Stimulated activated CD4-positive, alpha-beta T cell treated with anti-CD3 and anti-CD28 coated beads, Interleukin-15, amount 100 ng/mL, for 1 hour (primary cell): Measurements from ENCODE around the gene METTL4.
"Not testable (repeated sequence)": the region's sequence is repeated elsewhere in the genome, so short reads cannot be mapped to it uniquely, and the experiment has no call there.

Source experiments
- DNase-seq, 2 donors: peaks; one replicate each; pipeline ENCODE4 v3.0.0-alpha.2; 2020; ENCODE audit warnings: low read depth in 1 of 2, low spot score in 1 of 2

METTL4 gene

DNA sequence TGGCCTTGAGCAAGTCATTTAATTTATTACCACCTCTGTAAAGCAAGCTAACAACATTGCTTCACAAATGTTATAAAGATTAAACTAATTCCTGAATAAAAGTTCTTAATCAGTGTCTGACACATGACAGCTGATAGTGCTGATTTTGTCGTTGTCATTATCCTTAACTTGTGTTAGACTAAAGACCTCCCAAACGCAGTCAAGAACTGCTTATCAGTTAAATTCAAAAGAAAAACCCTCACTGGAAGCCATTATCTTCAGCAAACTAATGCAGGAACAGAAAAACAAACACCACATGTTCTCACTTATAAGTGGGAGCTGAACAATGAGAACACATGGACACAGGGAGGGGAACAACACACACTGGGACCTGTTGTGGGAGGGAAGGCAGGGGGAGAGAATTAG, 46.5 kb downstream of the METTL4 start:
- not testable (repeated sequence) for DNase-seq

DNA sequence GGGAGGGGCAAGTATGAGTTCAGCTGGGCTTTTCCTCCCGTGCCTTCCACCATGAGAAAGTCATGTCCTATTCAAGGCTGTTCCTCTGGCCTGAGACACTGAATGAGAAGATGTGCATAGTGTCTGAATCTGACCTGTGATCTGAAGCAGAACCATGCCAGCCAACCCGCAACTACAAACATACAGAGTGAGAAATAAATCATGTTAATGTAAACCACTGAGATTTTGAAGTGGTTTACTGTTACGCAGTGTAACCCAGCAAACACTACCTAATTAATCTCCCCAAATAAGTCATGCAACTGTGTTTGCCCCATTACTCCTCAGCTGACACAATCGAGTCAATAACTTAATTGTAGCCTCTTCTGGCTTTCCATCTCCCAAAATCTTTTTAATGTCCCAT, 49.2 kb downstream of the METTL4 start:
- DNase-seq = no peak

DNA sequence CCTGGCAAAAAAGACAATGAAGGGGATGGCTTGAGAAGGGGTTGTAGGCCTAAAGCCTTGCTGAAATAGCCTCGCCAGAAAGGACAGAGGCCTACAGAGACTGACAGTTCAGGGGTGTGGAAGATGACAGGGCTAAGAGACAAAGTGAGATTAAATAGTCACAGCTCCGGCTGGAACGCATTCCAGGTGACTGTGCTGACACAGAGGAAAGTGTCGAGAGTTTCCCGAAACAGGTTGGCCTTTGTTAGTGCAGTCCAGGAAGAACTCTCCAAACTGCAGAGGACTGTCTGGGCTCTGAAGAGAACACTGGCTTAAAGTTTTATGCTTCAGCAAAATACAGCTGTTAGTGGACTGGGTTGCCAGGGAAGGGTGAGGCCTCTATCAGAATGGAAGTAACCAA, 52.8 kb downstream of the METTL4 start:
- DNase-seq = no peak

DNA sequence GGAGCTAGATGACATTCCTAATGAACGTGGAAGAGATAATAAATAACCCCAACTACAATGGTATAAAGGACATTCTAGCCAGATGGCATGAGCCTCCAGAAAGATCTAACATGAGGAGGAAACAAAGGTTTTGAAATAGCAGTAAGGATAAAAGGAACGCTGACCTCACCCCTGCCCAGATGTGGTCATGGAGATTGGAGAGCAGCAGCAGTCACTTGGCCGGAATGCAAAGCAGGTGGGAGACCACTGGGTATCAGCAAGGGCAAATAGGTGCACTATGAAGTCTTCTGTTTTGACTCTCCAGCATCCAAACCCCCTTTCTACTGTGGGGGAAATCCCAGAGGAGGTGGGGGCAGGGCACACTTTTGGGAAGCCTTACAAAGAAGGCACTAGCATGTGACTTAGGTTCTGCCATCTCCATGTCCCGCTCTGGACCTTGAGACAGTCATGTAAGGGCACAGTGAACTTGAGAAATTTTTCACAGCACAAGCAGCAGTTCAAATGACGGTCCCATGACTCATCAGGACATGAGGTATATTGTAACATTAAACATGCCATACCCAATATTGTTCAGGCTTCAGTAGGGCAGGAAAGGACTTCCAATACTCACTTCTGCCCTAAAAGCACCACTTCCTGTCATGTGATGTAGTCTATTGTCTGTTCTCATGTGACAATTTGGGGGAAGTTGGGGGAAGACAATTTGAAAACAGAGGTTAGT, 55.2 kb downstream of the METTL4 start:
- no peak for DNase-seq

DNA sequence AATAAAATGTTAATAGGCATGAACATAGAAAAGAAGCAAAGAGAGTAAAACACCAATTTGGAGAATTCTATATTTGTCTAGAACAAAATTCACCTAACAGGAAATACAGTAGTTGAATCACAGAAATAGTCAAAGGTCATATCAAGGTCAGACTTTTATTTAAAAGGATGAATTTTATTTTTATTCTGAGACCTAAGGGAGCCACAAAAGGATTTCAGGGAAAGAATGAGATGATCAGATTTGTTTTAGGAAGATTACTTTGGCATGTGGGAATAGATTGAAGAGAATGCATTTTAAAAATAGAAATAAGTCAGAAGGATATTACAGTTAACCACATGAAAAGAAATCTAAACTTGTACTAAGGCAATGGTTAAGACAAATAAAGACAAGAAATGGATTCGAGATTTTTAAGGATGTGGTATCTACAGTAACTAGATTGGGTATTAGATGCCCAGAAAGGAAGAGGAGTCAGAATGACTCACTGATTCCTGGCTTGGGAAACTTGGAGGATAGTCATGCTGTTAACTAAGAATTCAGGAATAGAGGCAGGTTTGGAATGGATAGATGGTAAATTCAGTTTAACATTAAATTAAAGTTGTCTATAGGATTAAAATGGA, 56.0 kb downstream of the METTL4 start:
- no peak for DNase-seq

DNA sequence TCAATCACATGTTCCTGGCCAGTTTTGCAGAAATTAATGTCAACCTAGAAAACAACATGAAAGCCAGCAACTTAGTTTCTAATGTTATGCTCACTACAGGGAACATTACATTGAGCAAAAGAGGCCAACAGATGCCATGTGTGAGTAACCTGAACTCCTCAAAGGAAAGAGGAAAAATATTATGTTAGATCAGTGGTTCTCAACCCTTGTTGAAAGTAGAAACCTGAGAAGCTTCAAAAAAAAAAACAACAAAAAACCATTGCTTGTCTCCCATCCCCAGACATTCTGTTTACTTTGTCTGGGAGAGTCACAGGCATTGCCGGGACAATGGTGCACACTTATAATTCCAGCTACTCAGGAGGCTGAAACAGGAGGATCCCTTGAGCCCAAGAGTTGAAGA, 57.7 kb downstream of the METTL4 start:
- no peak for DNase-seq

DNA sequence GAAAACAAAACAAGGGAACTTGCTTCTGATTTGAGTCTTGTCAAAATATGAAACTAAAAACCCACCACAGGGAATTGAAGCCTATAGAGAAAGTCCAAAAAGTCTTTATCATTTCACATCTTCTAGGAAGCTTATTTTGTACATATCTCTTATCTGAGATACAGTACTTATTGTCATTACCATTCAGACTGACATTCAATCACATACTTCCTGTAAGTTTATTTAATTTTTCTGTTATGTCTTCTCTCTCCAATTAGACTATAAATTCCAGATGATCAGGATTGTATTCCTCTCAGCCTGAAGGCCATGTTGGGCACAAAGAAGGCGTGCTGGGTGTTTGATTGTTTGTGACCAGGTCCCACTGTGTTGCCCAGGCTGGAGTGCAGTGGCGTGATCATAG, 59.2 kb downstream of the METTL4 start:
- no peak for DNase-seq

DNA sequence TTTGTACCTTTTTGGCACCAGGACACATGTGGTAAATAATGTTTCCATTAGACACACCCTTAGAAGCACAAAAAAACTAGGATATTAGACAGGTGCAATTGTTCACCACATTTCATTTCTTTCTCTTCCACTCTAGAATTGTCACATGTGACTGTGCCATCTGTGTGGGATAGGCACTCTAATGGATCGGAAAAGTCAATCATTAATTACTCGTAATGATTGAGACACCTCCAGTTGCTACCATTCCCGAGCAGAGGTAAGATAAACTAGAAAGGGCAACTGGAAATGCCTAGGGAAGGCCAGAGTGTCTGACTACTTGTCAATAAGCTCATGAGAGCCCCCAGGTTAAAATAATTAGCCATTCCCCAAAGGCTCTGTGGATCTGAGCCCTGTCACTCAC, 59.9 kb downstream of the METTL4 start:
- no peak for DNase-seq

DNA sequence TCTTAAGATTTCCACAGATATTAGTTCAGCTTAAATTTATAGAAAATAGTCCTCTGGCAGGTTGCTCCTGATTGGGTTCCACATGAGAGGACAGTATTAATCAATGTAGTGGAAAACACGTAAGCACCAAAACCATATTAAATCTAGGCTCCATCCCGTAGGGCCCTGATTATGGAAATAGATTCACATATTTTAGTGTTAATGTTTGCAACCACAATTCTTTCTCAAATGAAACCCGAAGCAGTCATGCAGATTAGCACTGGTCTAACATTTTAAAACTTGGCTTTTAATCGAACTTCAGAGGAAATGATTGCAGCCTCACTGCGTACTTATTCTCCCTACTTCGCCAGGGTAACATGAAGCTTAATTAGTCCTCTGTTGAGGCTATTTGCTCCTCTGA, 60.9 kb downstream of the METTL4 start:
- no peak for DNase-seq

DNA sequence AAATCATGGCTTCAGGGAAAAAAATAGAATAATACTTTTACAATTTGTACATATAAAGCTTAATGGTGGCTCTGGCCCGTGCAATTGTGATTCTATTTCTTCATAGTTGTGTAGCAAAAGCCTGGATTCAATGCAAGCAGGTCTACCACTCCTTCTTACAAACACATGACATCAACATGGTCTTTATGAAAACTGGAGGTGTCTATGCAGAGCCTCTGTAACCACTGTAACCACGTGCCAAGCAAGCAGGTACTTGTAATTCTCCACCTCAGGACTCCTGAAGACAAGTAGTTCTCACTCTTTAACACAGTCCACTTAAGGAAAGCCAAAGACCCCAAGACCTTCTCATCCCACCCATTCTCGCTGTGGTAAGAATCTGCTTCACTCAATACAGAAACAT, 62.6 kb downstream of the METTL4 start:
- DNase-seq = no peak

DNA sequence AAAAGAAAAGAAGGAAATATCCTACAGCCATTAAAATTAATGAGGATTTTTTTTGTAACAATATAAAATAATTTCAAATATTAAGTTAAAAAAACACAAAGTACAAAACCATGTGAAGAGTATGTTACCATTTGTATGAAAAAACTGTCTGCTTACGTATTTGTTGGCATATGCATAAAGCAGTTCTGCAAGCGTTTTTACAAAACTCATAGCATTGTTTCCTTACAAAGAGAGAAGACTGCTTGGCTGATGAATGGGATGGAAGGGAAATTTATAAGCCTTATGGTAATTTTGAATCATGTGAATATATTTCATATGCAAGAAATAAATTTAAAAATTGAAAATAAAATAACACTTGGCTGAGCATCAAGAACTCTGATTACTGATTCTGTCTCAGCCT, 63.1 kb downstream of the METTL4 start:
- DNase-seq = no peak

DNA sequence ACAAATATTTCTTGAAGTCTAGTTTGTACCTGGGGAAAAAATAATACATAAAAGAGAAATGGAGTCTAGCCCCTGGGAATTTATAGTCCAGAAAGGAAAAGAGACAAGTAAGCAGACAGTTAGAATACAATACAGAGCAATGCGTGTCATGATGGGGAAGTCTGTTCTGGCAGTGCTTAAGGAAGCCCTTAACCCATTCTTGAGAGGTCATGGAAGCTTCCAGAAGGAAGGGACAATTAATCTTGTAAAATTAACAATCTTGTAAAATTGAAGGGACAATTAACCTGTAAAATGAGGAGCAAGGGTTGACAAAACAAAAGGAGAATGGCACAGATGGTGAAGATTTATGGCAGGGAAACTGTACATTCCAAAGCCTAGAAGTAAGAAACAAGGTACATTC, 66.7 kb downstream of the METTL4 start:
- no peak for DNase-seq

DNA sequence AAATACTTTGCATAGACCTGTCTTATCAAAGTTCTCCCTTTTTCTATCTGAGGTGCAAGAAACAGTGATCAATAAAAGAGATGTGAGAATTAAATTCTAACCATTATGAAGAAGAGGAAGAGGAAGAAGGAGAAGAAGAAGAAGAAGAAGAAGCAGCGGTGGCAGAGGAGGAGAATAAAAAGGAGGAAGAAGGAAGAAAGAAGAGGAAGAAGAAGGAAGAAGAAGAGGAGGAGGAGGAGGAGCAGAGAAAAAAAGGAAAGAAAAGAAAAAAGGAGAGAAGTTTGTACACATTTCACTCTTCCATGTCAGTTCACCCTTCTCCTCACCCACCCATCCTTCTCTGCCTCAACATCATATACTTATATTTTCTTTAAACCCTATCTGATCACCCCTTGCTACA, 68.4 kb downstream of the METTL4 start:
- DNase-seq = no peak

DNA sequence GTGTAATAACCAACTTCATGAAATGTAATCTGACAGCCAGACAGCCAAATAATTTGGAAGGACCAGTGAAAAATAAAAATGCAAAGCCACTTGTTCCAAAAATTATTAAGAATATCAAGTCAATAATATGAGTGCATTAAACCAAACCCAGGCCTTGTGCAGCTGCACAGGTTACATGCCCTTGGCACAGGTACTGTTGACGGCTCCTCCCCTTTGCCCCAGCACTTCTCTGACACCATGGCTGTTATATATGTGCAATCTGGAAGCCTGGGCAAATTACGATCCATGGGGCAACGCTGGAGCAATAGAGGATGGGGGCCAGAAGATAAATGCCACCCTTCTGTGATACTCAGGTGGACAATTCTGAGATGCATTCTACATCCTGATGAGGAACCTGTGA, 68.9 kb downstream of the METTL4 start:
- no peak for DNase-seq

DNA sequence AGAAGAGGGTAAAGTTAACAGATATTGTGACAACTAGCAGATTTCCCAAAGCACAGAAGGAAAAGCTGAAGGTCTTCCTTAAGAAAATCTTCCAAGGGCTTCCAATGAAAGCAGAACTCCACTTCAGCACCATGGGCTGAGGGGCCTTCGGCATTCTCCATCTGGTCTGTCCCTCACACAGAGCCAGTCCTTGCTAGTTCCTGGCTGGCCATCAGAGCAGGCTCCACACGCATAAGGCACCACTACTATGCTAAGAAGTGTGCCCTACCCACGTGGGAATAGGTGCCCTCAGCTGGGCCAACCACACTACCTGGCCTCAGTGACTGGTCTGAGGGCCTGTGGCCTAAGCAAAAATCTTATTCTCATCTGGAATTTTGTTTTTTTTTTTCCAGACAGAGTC, 73.5 kb downstream of the METTL4 start:
- no peak for DNase-seq

DNA sequence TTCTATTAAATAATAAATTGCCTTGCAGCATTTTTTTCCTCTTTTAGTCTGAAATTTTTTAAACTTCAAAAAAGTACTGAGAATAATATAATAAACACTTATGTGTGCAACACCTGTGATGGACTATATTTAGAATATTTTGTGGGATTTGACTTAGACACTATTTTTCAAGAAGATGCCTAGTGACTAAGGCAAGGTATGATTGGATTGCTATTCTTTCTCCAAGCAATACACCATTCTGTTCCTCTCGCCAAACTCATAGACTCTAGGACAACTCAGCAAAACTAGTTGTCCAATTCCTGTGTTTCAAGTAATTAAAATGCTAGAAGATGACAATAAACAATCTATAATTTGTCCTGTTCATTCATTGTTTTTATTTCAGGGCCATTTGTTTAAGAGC, 75.9 kb downstream of the METTL4 start:
- no peak for DNase-seq

DNA sequence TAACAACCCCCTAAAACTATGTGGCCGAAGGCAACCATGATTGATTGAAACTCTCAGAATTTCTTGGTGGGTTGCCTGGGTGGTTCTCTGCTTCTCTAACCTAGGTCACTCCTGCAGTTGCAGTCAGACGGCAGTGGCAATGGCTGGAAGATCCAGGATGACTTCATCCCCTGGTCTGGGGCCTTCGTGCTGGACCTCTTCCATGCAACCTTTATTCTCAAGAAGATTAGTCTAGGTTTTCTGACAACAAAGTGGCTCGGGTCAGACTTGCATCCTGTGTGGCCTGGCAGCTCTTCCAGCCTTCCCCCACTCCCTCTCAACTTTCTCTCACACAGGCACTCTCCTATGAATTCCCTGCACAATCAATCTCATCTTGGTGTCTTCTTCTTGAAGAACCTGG, 76.4 kb downstream of the METTL4 start:
- DNase-seq = no peak
